Endothelial cell of umbilical vein (primary cell): Measurements from ENCODE around the gene RAB7A. TPM values are rescaled to one million over a fixed set of nuclear protein-coding genes. Genes with fewer than 3 reads are reported as not detected.

Experiments
- BruUV-seq: library from RNA; stranded (reverse); fragments of 400-500 nt; replicated peaks from 2 replicates; lab custom pipeline; 2021; lab: Mats Ljungman, UMichigan
- CTCF ChIA-PET: fragments of 300-600, 350-600 bp; sonication (Branson Sonifier 250); formaldehyde crosslinking; loops from one replicate; lab custom pipeline; 2021; ENCODE audit warnings: antibody characterized with exemption, inconsistent platforms; lab: Charles Lee
- POLR2A ChIA-PET: fragments of 300-600, 350-600 bp; sonication (Branson Sonifier 250); formaldehyde crosslinking; loops from one replicate; lab custom pipeline; 2021; ENCODE audit warnings: antibody characterized with exemption, inconsistent platforms; lab: Charles Lee
- DNase-seq: peaks from one replicate; pipeline ENCODE4 v3.0.0-alpha.2; 2011; ENCODE audit warnings: low read depth, low spot score
- FAIRE-seq: peaks from 2 replicates; lab custom pipeline; 2011; peaks lifted over from hg19 to GRCh38; lab: Jason Lieb, UNC
- H2AFZ ChIP-seq: 2 replicates; pipeline ENCODE4 v1.6.0; 2012; ENCODE audit warnings: low read depth, low read length, control low read depth, inconsistent platforms
- H3K27ac ChIP-seq: 2 replicates; pipeline ENCODE4 v1.5.1; 2011; ENCODE audit warnings: low read depth, mild to moderate bottlenecking, control low read depth, low read length, moderate library complexity; ENCODE audit not compliant: insufficient read depth
- H3K27me3 ChIP-seq, 2 experiments: 2 replicates each; pipeline versions ENCODE4 v1.6.0 to v1.6.1; 2011; ENCODE audit warnings: low read length in 2 of 2, mixed read lengths in 1 of 2; ENCODE audit not compliant: control insufficient read depth in 2 of 2, insufficient read depth in 2 of 2
- H3K36me3 ChIP-seq, 2 experiments: 2 replicates in 1 of 2; 3 replicates in 1 of 2; pipeline ENCODE4 v1.5.1; 2011; ENCODE audit warnings: low read length in 2 of 2, mild to moderate bottlenecking in 1 of 2, moderate library complexity in 1 of 2; ENCODE audit not compliant: control insufficient read depth in 2 of 2, insufficient read depth in 2 of 2; ENCODE audit errors: extremely low read depth in 1 of 2
- H3K4me1 ChIP-seq: 3 replicates; pipeline ENCODE4 v1.5.1; 2011; ENCODE audit warnings: mild to moderate bottlenecking, low read length; ENCODE audit not compliant: control insufficient read depth, insufficient read depth; ENCODE audit errors: extremely low read depth
- H3K4me2 ChIP-seq: 2 replicates; pipeline ENCODE4 v1.6.1; 2011; ENCODE audit warnings: low read length, control low read depth, mixed read lengths; ENCODE audit not compliant: insufficient read depth
- H3K4me3 ChIP-seq, 3 experiments: fragments of 200-600 bp in 1 of 3; sonication (generic), shearing (Covaris generic) in 1 of 3; replicated peaks in 1 of 3; 2 replicates each; pipeline ENCODE4 v1.5.1; 2011 to 2016; ENCODE audit warnings: control low read depth in 3 of 3, low read length in 3 of 3, mild to moderate bottlenecking in 2 of 3, inconsistent platforms in 1 of 3, low read depth in 1 of 3, moderate library complexity in 1 of 3; ENCODE audit not compliant: insufficient read depth in 1 of 3
- H3K79me2 ChIP-seq: 2 replicates; pipeline ENCODE4 v1.6.0; 2012; ENCODE audit warnings: low read length, inconsistent platforms; ENCODE audit not compliant: control insufficient read depth, insufficient read depth
- H3K9ac ChIP-seq: replicated peaks from 2 replicates; pipeline ENCODE3; 2011; ENCODE audit warnings: low read length, control low read depth; ENCODE audit not compliant: insufficient read depth; ENCODE audit errors: extremely low read depth
- H3K9me1 ChIP-seq: replicated peaks from 3 replicates; pipeline ENCODE4 v1.6.0; 2011; ENCODE audit warnings: mild to moderate bottlenecking, low read length; ENCODE audit not compliant: control insufficient read depth, insufficient read depth; ENCODE audit errors: extremely low read depth
- H3K9me3 ChIP-seq: replicated peaks from 2 replicates; pipeline ENCODE4 v1.5.1; 2012; ENCODE audit warnings: low read length, inconsistent platforms; ENCODE audit not compliant: control insufficient read depth, insufficient read depth
- H4K20me1 ChIP-seq: replicated peaks from 2 replicates; pipeline ENCODE3; 2011; ENCODE audit warnings: mild to moderate bottlenecking, low read length; ENCODE audit not compliant: control insufficient read depth, insufficient read depth; ENCODE audit errors: extremely low read depth
- EZH2 ChIP-seq: IDR thresholded peaks from 2 replicates; pipeline ENCODE4 v1.6.1; 2012; ENCODE audit warnings: borderline replicate concordance, low read depth, mild to moderate bottlenecking, moderate library complexity, low read length, inconsistent platforms; ENCODE audit not compliant: severe bottlenecking
- FOS ChIP-seq: IDR thresholded peaks from 2 replicates; pipeline ENCODE4 v1.6.1; 2011; ENCODE audit warnings: mild to moderate bottlenecking, low read length, moderate library complexity, borderline replicate concordance; ENCODE audit not compliant: insufficient read depth
- GATA2 ChIP-seq: IDR thresholded peaks from 2 replicates; pipeline ENCODE4 v1.7.0; 2011; ENCODE audit warnings: low read depth, mild to moderate bottlenecking, moderate library complexity, mixed read lengths, low read length; ENCODE audit not compliant: insufficient read length, insufficient read depth
- JUN ChIP-seq: IDR thresholded peaks from 2 replicates; pipeline ENCODE4 v1.6.1; 2011; ENCODE audit warnings: borderline replicate concordance, low read depth; ENCODE audit not compliant: insufficient read length, insufficient read depth
- MYC ChIP-seq: IDR thresholded peaks from one replicate; pipeline ENCODE4 v1.6.1; 2011; ENCODE audit warnings: mild to moderate bottlenecking, low read depth, low read length
- POLR2A ChIP-seq: IDR thresholded peaks from 2 replicates; pipeline ENCODE4 v1.6.1; 2012; ENCODE audit warnings: low read depth, mild to moderate bottlenecking, control low read depth, low read length
- POLR2AphosphoS5 ChIP-seq: IDR thresholded peaks from 2 replicates; pipeline ENCODE4 v1.6.1; 2012; ENCODE audit warnings: low read depth, mild to moderate bottlenecking, control low read depth, low read length, moderate library complexity; ENCODE audit not compliant: insufficient read depth
- dilution Hi-C: fragments of 300-500 bp; cut with MboI; formaldehyde crosslinking; loops from one replicate; pipeline ENCODE4 v1.15.0; 2019; ENCODE audit warnings: low sequenced_read_pairs; ENCODE audit not compliant: extremely low pct_ligation_motif_present
- intact Hi-C: fragments of 100-400 bp; cut with micrococcal nuclease; formaldehyde crosslinking; loops from one replicate; pipeline ENCODE4 v1.10.0; 2022
- polyA plus RNA-seq, 4 experiments: library from polyadenylated mRNA; depleted of rRNA in 3 of 4; stranded (reverse) in 3 of 4; unstranded in 1 of 4; fragments of >200 nt; gene quantifications; 2 replicates each; pipeline versions ENCODE4 v1.2.1 to v1.2.3, GENCODE V29; 2011 to 2012; ENCODE audit warnings: missing spikeins in 1 of 4
- total RNA-seq: library from RNA; stranded (reverse); gene quantifications from 2 replicates; pipeline ENCODE4 v1.2.3, GENCODE V29; 2021
- TF ChIP-seq, protein P1 (sequence below): IDR thresholded peaks from 2 replicates; pipeline ENCODE4 v1.6.1; 2011; ENCODE audit not compliant: insufficient read depth, insufficient read length
- TF ChIP-seq, protein P2 (sequence below), 2 donors: IDR thresholded peaks; 1 replicate in 1 of 2; 2 replicates in 1 of 2; pipeline ENCODE4 v1.5.1; 2011; ENCODE audit warnings: low read length in 2 of 2, mild to moderate bottlenecking in 2 of 2, moderate library complexity in 2 of 2, control low read depth in 1 of 2, inconsistent platforms in 1 of 2, low read depth in 1 of 2; ENCODE audit not compliant: insufficient read depth in 1 of 2; ENCODE audit errors: extremely low read depth in 1 of 2

Gene RAB7A
- total and polyA plus RNA-seq, 2 donors (not counting 3 experiments of a cell fraction or from before 2014, with no cell fraction given): 243 to 262 TPM

DNA sequence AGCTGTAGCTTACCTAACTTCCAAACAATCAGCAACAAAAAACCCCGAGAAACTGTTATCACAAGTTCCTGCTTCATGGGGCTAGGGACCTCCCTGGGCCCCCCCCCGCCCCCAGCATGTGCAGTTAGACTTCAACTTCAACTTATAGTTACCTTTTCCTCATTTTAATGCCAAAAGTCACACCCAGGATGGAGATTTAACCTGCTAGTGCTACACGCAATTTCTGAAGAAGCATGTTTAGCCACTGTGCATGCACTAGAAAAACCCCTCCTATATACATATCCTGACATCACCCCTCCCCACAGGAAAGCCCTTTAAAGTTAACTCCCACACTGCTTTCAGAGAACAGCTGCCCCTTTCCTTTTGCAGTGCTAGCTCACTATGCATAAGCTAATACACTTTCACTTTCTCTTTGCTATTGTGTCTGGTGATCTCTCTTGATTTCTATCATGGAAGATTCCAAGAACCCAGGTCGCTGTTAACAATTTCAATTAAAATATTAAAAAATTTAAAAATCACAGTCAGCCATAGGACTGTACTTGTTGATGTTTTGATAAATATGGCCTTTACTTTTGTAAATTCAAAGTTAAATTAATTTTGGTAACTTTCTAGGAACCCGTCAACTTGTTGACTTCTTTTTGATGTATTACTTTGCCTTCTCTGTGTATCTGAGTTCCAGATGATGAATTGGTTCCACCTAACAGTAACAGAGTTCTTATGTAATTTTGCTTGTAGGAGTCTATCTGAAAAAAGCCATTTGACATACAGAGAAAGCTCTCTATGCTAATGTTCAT, 78.2 kb downstream of the RAB7A start:
- Histone ChIP-seq H3K4me2 (peak overlapping the region; percentile 51), H3K9ac (no peak overlapping the region), H3K9me3 (no peaks in the 10 kb centered on the region), H3K4me1 (peaks cover 29% of the 10 kb centered on the region), H3K4me3 (peak overlapping the region in 1 of 3 experiments; percentile 43), H4K20me1 (no peaks in the 10 kb centered on the region), H3K36me3 (peaks cover 11 to 29% of the 10 kb centered on the region in 2 experiments), H3K79me2 (peaks cover 22% of the 10 kb centered on the region), H3K27me3 (no peaks in the 10 kb centered on the region), H2AFZ (no peak overlapping the region), H3K9me1 (no peaks in the 10 kb centered on the region), H3K27ac (peak overlapping the region; percentile 62)
- intact Hi-C loops (loop anchor here (2.0 kb wide), 1 partner anchor 123 kb away; no protein-coding TSS in a partner anchor), dilution Hi-C loops (no loop called here)
- TF ChIP-seq JUN: no peak
- TF ChIP-seq EZH2: no peak
- no peak for TF ChIP-seq GATA2
- no peak for TF ChIP-seq POLR2AphosphoS5
- TF ChIP-seq MYC: no peak
- no peak for TF ChIP-seq FOS
- TF ChIP-seq POLR2A: no peak
- TF ChIP-seq, protein P1, sequence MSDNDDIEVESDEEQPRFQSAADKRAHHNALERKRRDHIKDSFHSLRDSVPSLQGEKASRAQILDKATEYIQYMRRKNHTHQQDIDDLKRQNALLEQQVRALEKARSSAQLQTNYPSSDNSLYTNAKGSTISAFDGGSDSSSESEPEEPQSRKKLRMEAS: no peak
- TF ChIP-seq, protein P2, sequence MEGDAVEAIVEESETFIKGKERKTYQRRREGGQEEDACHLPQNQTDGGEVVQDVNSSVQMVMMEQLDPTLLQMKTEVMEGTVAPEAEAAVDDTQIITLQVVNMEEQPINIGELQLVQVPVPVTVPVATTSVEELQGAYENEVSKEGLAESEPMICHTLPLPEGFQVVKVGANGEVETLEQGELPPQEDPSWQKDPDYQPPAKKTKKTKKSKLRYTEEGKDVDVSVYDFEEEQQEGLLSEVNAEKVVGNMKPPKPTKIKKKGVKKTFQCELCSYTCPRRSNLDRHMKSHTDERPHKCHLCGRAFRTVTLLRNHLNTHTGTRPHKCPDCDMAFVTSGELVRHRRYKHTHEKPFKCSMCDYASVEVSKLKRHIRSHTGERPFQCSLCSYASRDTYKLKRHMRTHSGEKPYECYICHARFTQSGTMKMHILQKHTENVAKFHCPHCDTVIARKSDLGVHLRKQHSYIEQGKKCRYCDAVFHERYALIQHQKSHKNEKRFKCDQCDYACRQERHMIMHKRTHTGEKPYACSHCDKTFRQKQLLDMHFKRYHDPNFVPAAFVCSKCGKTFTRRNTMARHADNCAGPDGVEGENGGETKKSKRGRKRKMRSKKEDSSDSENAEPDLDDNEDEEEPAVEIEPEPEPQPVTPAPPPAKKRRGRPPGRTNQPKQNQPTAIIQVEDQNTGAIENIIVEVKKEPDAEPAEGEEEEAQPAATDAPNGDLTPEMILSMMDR (IDR thresholded peaks at IDR 0.05; ENCODE audit: extremely low read depth in 1 of 2, insufficient read depth in 1 of 2, low read depth in 1 of 2, low read length in 2 of 2): no peak
- FAIRE-seq: no peak
- ChIA-PET POLR2A (interaction anchor here (0.5 kb wide), 1 partner anchor 435 kb away, joined by 3 read pairs; no protein-coding TSS in a partner anchor), CTCF (interaction anchor here (1.0 to 1.8 kb wide), 5 partner anchors 9 to 187 kb away, joined by 5 to 20 read pairs (median 6); no protein-coding TSS in a partner anchor)
- BruUV-seq: no TSS peak
- DNase-seq: peak; percentile 80
